OCI-M2 (cell line): ENCODE results near the gene RSL1D1.
"Not testable (repeated sequence)": the region's sequence is repeated elsewhere in the genome, so short reads cannot be mapped to it uniquely, and the experiment has no call there.

Experiments
- DNase-seq: peaks from one replicate; lab custom pipeline; 2025; ENCODE audit not compliant: unreplicated experiment; lab: John Stamatoyannopoulos, UW

Gene RSL1D1

GRCh38 chr16:11799509-11800381 is 51.6 kb downstream of the RSL1D1 start:
- DNase-seq, result no peak

DNA sequence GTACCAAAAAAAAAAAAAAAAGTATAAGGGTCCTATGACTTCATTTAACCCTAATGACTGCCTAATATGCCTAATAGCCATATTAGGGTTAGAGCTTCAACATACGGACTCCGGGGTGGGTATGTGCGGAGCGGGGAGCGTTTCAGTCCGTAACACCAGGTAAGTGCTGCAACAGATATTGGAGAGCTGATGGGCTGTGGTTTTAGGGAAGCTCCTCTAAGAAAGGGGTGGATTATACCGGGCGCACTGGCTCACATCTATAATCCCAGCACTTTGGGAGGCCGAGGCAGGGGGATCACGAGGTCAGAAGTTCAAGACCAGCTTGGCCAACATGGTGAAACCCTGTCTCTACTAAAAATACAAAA is 52.3 kb downstream of the RSL1D1 start:
- DNase-seq, result no peak

DNA sequence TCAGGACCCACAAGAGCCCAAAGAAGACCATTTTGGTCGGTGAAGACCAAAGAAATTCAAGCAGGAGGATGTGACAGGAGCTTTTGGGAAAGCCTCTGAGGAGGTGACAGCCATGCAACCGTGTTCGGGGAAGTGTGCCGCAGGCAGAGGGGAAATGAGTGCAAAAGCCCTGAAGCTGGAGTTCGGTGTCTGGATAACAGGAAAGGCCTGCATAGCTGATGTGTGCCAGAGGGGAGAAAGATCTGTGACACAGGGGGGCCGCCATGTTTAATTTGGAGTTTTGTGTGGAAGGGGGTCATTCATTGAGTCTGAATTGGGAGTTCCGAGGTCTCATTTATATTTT is 53.4 kb downstream of the RSL1D1 start:
- no peak for DNase-seq

DNA sequence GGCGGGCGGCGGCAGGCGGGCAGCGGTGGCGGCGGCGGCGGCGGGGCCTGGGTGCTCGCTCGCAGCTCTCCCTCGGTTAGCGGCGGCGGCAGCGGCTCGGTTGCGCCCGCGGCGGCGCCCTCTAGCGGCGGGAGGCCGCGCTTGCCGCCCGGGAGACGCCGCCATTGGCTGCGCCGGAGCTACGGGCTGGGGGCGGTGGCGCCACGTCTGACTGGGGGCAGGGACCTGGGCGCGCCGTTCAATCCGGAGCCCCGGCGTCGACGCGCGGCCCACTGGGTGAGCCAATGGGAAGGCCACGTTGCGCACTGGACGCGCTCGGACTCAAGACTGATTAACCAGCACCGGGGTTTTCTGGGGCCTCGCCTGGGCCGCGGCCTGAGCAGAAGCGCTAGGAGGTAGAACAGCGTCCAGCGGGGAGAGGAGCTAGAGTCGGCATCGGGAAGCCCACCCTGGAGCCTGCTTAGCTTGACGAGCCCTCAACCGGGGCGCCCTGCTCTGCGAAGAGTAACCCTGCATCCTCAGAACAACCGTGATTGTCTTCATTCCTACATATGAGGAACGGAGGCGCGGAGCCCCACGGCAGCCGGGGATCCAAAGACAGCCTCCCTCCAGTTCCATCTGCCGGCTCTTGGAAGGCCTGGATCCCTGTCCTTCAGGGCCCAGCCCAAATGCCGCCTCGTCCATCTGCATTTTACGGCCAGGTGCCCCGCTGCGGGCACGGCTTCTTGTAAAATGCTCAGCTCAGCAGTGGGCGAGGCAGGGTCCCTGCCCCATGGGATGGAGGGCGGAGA is 54.0 kb downstream of the RSL1D1 start, which contains the start of gene ZC3H7A:
ZC3H7A (minus strand) TSS at position 93 of the 791 bp plus-strand sequence. CDS start 14,904 bp downstream, outside the sequence.
- peak; percentile 50 for DNase-seq

DNA sequence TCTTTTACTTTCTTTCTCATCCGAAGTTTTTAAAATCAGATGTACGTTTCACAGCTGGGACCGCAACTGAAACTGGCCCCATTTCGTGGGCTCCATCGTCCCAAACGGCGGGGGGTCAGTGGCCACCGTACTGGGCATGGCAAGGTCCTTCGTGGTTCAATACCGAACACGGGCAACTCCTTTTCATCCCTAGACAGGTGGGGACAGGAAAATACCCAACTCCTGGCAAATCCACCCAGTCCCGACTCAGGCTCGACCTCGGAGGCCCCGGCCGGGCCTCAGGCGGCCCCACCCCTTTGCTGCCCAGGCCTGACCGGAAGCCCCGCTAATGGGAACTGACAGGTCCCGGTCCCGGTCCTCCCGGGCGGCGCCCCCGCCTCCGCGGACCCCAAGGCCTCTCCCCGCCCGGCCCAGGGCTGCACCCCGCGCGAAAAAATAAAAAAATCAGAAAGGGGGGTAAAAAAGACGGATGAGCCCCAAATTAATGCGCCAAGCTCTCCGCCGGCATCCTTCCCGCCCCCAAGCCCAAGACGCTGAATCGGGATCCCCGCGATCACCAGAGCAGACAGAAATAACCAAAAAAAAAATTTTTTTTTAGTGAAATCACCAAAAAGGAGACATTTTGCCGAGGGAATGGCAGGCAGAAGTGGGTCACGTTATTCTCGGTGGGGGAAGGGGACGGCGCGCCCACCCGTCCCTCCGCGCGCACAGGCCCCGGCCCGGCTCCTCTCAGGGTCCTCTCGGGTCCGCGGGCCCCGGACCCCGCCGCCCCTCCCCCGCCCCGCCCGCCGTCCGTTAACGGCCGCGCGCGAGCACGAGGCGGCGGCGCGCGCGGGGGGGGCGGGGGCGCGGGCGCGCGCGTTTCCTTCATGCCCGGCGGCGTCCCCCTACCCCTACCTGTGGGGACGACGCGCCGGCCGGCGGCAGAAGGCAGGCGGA is 54.8 kb downstream of the RSL1D1 start:
- no peak for DNase-seq

GRCh38 chr16:11795887-11796226 is 55.5 kb downstream of the RSL1D1 start:
- DNase-seq, result no peak

DNA sequence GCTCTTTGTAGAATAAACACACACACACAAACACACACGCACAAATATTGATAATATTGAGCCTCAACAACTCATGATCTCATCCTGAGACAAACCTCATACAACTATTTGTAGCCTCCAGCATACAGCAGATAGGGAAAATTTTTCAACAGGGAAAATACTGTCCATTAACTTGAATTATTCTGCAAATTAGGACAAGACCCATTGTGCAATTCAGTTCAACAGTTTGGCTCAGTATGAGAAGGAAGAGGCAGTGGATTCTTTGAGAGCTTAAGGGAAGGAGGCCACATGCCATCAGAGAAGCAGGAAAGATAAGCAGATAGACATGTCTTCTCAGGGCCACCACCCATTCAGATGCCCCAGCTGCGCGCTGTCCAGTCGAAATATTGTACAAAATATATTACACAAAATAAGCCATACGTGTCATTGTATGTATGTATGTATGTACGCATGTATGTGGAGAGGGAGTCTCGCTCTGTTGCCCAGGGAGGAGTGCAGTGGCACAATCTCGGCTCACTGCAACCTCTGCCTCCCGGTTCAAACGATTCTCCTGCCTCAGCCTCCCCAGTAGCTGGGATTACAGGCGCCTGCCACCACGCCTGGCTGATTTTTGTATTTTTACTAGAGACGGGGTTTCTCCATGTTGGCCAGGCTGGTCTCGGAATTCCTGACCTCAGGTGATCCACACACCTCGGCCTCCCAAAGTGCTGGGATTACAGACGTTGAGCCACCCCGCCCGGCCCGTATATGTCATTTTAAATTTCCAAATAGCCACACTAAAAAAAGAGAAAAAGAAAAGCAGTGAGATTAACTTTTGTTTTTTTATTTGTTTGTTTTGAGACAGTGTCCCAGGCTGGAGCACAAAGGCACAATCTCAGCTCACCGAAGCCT is 56.1 kb downstream of the RSL1D1 start:
- no peak for DNase-seq

DNA sequence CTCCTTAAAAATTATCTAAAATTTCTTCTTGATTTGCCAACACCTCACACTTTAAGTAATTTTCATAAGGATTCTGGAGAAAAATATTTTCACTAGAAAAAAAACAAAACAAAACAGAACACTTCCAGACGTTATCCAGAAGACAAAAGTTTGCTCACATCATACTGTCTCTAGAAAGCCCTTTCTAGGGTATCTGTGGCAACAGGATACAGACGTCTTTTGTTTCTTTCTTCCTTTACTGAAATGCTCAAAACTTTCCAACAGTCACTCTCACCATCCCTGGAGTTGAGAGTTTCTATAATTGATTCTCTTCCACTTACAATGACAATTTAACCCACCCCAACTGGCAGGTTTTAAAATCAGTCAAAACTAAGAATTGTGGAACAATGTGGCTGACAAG is 56.9 kb downstream of the RSL1D1 start:
- DNase-seq, result no peak

DNA sequence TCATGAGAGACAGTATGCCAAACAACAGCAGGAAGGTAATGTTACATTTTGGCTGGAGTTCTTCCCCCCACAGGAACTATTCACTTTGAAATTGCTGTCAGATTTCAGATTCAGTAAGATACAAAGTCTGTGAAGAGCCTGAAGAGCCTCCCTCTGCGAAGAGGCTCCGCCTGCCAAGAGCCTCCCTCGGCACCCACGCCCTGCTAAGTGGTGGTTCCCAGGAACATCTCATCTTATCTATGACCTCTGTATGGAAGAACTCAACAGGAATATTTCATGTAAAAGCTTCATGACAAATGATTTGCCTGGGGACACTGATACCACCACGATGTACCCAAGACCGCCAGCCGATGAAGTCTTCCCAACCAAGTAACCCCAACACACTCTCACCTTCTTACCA is 57.5 kb downstream of the RSL1D1 start:
- DNase-seq, result no peak

- DNase-seq, result no peak
Observed at GRCh38 chr16:11792410-11793241, 58.7 kb downstream of the RSL1D1 start.

DNA sequence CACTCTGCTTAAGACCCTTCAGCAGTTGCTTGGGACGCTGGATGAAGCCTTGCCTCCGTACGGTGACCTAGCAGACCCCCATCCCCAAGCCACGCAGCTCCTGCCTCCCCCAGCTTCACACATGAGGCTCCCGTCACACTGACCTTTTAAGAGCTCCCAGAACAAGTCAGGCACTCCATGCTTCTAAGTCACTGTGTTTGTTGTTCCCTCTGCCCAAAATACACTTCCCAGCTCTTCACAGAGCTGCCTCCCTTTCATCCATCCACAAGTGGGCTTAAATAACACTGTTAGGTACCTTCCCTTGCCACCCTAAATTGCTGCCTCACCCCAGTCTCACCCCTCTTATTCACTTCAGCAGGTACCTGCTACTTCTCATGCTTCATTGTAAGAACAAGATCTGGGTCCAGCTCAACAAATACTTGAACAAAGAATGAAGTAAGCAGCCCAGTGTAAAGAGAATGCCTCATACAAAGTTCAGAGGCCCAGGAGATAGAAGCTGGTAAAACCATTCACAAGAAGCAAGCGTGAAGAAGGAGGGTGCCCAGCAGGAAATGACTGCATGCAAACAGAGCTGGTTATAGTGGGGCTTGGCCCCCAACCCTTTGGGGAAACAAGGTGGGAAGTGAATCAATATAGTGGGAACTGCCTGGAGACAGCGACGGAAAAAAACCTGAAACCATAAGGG is 60.1 kb downstream of the RSL1D1 start:
- no peak for DNase-seq

GRCh38 chr16:11788914-11789313 is 62.4 kb downstream of the RSL1D1 start:
- DNase-seq, result no peak

DNA sequence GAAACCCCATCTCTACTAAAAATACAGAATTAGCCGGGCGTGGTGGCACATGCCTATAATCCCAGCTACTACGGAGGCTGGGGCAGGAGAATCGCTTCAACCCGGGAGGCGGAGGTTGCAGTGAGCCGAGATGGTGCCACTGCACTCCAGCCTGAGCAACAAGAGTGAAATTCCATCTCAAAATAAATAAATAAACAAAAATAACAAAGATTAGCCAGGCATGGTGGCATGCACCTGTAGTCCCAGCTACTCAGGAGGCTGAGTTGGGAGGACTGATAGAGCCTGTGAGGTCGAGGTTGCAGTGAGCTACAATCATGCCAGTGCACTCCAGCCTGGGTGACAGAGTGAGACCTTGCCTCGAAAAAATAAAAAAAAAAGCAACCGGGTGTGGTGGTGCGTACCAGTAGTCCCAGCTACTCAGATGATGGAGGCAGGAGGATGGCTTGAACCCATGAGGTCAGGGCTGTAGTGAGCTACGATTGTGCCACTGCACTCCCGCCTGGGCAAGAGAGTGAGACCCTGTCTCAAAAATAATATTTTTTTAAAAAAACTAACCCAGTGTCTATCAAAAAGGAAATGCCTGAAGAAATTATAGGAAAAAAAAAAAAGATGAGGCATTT is 66.3 kb downstream of the RSL1D1 start:
- DNase-seq, result not testable (repeated sequence)

DNA sequence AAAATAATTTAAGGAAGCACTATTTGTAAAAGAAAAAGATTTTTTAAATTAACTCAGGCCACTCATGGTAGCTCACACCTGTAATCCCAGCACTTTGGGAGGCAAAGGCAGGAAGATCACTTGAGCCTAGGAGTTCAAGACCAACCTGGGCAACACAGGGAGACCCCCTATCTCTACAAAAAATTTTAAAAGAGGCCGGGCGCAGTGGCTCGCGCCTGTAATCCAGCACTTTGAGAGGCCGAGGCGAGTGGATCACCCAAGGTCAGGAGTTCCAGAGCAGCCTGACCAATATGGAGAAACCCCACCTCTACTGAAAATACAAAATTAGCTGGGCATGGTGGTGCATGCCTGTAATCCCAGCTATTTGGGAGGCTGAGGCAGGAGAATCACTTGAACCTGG is 67.0 kb downstream of the RSL1D1 start:
- DNase-seq, result not testable (repeated sequence)

GRCh38 chr16:11784038-11784369 is 67.3 kb downstream of the RSL1D1 start:
- no peak for DNase-seq
